ENCODE data around the gene WDR41. TPM values are rescaled to one million over a fixed set of nuclear protein-coding genes. Genes with fewer than 3 reads are reported as not detected.

Gene WDR41
- total and polyA plus RNA-seq, 2 of the 4 experiments (the other 2 are of a cell fraction) = 38.1 to 72.1 TPM

GRCh38 chr5:77402796-77403195, 89.3 kb downstream of the WDR41 start:
- Histone ChIP-seq H3K4me1 (ENCODE audit: control insufficient read depth, insufficient read depth, low read length) (peaks cover 6% of the 10 kb centered on the region), H4K20me1 (ENCODE audit: insufficient read depth, low read length) (no peaks in the 10 kb centered on the region), H3K9me3 (ENCODE audit: control insufficient read depth, insufficient read depth, low read length) (no peaks in the 10 kb centered on the region), H2AFZ (replicated peaks; ENCODE audit: low read length, poor library complexity) (no peak overlapping the region), H3K4me2 (ENCODE audit: low read depth, low read length) (no peak overlapping the region), H3K4ac (ENCODE audit: low read depth, low read length) (no peak overlapping the region), H2AK5ac (ENCODE audit: low read depth, low read length) (no peak overlapping the region), H3K79me1 (ENCODE audit: low read depth in 1 of 2, low read length in 2 of 2) (no peaks in the 10 kb centered on the region), H2BK5ac (ENCODE audit: low read depth, low read length, poor library complexity, severe bottlenecking) (no peak overlapping the region), H4K8ac (ENCODE audit: low read depth in 2 of 2, low read length in 2 of 2) (no peak overlapping the region), H3K23ac (ENCODE audit: low read depth, low read length) (no peak overlapping the region), H2BK15ac (ENCODE audit: low read depth, low read length) (no peak overlapping the region), H2BK20ac (ENCODE audit: low read depth, low read length) (no peak overlapping the region), H3K56ac (ENCODE audit: extremely low read depth, insufficient read depth, low read length) (no peak overlapping the region), H3K36me3 (ENCODE audit: control insufficient read depth, insufficient read depth, low read length) (no peaks in the 10 kb centered on the region), H4K91ac (ENCODE audit: insufficient read depth, low read depth, low read length) (no peak overlapping the region), H3K18ac (ENCODE audit: low read depth, low read length) (no peak overlapping the region), H3K14ac (replicated peaks; ENCODE audit: low read depth, low read length) (no peak overlapping the region), H3K27ac (ENCODE audit: insufficient read depth, low read length) (no peak overlapping the region), H3K9ac (ENCODE audit: low read depth, low read length) (no peak overlapping the region), H3K4me3 (ENCODE audit: insufficient read depth, low read depth, low read length) (no peak overlapping the region), H2AK9ac (replicated peaks; ENCODE audit: low read depth, low read length, poor library complexity) (no peak overlapping the region), H3K9me1 (ENCODE audit: insufficient read depth, low read length) (peaks cover 6% of the 10 kb centered on the region; the same call in 1 of the 2 replicates), H3K27me3 (ENCODE audit: control insufficient read depth, insufficient read depth, low read length) (peaks cover 11% of the 10 kb centered on the region), H4K5ac (ENCODE audit: low read depth, low read length) (no peak overlapping the region), H2BK120ac (ENCODE audit: low read depth, low read length) (no peak overlapping the region)
- in situ Hi-C loops (cut with MboI; ENCODE audit: low sequenced_read_pairs) = no loop called here
- WGBS, 2 experiments (ENCODE audit: extremely low coverage in 2 of 2, insufficient read length in 1 of 2) = no CpG with 5 or more reads among the region's 6 CpGs
- ChIA-PET CTCF (no interaction called here), POLR2A (ENCODE audit: unreplicated experiment) (no interaction called here)
- intact Hi-C loops (cut with micrococcal nuclease) = no loop called here
- no peak for ATAC-seq (ENCODE audit: low read depth)
- TF ChIP-seq BHLHE40 (IDR thresholded peaks at IDR 0.05; ENCODE audit: low read depth, low read length) (no peak), CEBPB (IDR thresholded peaks at IDR 0.05; ENCODE audit: low read depth, low read length) (no peak), RCOR1 (IDR thresholded peaks at IDR 0.05; ENCODE audit: insufficient replicate concordance, low read length) (no peak), CTCF (conservative IDR thresholded peaks at IDR 0.05; ENCODE audit: low read depth, low read length) (no peak), NFE2L2 (IDR thresholded peaks at IDR 0.05; ENCODE audit: low read depth, low read length) (no peak), MAZ (IDR thresholded peaks at IDR 0.05; ENCODE audit: borderline replicate concordance, low read depth, low read length) (no peak)
- no peak for DNase-seq
- BruUV-seq (replicated peaks) = no TSS peak
- dilution Hi-C loops (cut with HindIII; ENCODE audit: low sequenced_read_pairs, unreplicated experiment) = no loop called here

Data from IMR-90 (cell line).